ENCODE measurements around the gene VSIG8.
A peak's percentile ranks its signal among the peaks of the same experiment; 100 is the strongest.

VSIG8 gene

DNA sequence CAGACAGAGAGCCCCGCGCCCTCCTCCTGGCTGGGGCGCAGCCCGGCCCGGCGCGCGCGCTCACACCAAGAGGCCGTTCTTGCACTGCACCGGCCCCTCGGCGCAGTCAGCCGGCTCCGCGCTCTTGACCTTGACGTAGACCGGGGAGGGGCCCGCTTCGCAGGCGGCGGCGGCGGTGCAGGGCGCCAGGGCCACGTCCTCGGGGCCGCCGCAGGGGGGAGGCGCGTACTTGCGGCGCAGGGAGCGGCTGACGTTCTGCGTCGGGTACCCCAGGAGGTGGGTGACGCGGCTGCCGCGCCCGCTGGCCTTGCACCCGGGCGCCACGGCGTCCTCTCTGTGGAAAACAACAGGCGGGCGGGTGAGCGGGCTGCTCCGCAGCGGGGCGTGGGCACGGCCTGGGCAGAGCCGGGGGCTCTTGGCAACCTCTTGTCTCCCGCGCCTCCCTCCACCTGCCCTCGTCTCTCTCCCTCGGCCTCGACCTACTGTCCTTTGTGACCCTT lies 7.7 kb downstream of the VSIG8 start:
- no peak for DNase-seq

DNA sequence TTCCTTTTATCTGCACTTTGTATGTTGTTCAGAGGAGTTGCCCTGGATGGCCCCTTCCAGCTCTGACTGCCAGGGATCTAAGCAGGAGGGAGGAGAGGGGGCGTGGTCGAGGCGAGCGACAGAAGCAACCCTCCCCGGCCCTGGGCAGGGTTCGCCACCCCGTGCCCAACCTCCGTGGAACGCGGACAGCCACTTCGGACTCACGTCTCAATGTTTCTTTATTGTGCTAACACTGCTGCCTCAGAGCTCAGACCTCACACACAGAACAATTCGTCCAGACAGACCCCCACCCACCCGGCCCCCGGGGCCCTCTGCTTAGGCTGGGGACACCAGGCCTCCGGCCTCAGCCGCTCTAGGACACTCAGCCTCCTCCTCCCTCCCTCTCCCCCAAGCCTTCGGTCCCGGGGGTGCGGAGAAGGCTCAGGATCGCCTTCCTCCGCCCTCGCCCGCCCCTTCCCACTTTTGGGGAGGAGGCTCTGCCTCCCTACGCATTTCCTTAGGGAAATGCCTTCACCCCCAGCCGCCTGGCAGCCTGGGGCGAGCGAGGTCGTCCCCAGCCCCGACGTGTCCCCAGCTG lies 8.3 kb downstream of the VSIG8 start:
- DNase-seq: no peak

DNA sequence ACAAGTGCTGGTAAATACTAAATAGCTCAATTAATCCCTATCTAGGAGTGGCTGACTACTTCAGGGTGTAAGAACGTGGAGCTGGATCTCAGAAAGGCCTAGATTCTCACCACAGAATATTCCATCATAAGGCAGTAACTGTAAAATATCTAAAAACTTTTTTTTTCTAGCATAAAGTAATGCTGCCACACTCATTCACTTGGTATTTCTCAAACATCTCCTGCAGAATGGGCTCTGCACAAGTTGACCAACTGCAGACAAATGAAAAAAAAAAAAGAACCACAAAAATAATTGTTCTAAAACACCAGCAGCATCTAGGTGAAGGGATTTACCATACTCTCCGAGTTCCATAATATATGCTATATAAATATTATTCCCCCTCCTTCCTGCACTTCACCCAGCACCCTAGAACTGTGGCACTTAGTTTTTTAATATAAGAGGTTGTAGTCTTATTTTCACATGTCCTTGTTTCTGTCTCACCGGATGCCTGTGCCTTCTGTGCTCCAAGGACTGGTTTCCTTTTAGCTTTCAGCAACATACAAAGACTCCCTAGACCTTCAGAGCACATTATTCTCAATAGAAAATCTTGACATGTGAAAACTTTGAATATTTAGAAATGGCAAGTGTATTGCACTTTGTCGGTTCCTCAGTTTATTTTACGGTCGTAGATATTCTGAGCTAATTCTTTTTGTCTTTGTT lies 8.9 kb downstream of the VSIG8 start:
- DNase-seq: no peak

DNA sequence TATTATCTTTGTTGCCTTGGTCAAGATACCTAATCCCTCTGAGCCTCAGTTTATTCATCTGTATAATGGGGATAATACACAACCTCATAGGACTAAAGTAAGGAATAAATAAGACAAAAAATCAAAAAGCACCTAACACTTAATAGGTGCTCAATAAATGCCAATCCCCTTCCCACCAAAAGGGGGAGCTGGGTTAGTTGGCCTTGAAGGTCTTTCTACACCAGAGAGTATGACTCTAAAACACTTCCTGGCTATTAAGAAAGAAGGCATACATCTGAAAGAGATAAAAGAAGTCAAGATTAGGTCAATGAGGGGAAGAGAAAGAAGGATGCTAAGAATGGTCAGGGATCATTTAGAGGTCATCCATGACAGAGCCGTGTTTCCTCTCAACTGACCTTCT lies 11.1 kb downstream of the VSIG8 start:
- no peak for DNase-seq

DNA sequence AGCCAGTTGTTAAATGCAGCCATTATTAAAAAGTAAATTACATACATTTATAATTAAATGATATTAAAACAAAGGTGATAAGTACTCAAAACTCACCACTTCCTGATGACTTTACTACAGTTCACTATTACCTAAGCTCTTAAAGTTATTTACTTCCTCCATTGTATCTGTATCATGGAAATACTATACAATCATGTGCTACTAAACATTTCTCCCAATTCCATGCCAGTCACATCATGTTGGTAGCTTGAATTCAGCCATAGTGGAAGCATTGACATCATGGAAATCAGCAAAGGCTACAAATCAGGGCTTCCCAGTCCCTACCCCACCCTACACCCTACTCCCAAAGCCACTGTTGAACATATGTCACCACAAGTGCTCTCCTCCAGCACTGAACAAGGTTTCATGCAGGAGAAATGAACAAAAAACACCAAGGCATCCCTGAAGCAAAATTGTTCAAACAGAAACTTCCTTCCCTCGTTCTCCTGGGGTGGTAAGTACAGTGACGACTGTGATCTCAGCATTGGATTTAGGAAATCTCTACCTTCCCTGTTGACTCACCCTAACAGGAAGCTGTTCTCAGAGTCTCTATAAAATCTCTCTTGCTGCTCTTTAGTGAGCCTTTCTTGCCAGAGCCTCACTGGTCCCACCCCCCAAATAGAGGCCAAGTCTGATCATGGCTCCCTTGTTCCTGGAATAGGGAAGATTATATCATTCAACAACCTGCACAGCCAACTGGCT lies 12.7 kb downstream of the VSIG8 start:
- DNase-seq: no peak

DNA sequence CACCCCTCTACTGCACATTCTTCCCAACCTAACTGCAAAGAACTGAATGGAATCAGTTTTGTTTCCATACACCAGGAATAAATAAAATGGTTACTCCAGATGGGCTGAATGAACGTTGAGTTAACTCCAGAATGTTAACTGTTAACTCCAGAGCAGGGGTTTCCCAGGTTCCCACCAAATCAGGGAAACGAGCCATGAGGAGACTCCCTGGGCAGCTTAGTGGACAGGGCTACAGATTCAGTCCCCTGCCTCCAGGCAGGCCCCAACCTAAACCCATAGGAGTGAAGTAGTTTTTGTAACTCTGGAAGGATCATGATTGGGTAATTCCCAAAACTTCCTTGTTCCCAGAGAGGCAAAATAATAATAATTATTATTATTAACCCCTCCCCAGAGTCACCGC lies 14.1 kb downstream of the VSIG8 start:
- DNase-seq: no peak

DNA sequence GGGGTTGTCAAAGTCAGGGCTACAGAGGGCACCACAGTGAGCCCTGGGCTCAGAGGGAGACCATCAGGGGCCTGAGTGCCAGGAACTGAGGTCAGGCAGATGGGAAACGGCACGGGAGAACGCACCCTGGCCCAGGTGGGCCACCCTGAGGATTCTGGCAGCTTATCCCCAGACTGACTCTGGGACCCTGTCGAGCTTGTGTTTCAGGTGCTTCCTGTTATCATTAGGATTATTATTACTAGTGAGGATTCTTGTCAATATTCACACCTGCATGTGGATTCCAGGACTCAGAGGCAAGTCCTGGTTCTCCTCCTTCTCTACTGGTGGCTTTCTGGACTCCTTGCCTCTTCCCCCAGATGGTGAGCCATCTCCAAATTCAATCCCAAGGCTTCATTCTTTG lies 15.2 kb downstream of the VSIG8 start:
- DNase-seq: no peak

DNA sequence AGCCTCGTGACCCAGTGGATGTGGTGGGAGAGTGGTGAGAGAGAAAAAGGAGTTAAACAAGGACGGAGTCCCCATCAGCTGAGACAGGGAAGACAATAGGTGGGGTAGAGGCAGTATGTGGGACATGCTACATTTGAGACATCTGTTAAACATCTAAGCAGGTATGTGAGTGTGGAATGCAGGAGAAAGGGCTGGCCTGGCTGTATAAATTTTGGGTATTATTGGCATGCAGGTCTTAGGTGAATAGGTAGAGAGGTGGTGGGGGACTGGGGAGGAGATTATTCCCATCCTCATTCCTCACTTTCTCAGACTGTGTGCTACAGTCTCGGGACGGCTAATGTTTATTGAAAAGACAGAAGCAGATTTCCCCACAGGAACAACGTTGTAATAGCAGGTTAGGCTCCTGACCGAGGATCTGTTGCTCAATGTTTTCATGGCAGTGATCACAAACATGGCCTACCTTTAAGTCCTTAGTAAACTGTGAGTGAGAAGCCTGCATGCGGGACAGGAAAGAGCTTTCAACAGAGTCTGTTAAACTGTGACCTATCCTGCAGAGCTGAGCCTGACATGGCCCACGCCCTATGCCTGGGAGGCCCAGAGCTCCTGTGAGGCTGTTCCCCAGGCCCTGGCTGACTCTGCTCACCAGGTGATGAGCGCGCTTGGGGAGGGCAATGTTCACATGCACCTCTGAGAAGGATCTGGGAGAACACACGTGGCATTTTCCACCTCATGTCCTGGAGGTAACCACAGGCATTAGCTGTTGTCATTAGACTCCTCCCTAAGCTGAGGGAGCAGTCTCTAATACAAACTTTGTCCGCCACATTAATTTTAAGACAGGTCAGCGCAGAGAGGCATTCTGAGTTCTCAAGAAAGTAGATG lies 16.5 kb downstream of the VSIG8 start:
- no peak for DNase-seq

DNA sequence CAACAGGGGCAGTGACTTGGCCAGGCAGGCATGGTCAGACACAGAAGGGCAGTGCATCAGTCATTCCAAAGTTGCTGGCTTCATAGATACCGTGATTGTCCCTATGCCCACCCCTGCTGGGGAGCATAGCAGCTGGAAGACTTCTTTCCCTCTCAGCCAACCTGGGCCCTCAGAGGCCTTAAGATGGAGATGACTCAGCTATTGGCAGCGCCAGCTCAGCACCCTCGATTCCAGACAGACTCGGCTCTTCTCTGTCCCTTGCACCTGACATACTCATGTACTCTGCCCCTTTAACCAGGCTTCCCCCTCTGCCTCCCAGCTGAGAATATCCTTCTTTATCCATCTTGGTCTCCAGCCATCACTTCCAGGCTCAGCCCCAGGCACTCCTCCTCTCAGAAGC lies 19.0 kb downstream of the VSIG8 start:
- DNase-seq: no peak

DNA sequence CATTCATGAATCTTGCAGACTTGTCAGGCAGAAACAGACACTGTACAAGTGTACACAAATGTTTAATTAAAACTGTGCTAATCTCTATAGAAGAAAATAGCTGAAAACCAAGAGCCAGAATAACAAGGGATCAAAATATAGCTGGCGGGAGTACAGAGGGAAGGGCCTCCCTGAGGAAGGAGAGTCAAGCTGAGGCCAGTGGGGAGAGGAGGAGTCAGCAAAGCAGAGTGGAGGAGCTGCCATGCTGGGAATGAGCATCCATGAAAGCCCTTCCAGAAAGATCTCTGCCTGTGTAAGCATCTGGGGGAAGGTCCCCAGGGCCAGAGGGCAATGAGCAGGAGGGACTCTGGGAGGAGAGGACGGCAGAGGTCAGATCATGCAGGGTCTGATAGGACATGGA lies 20.7 kb downstream of the VSIG8 start:
- no peak for DNase-seq

DNA sequence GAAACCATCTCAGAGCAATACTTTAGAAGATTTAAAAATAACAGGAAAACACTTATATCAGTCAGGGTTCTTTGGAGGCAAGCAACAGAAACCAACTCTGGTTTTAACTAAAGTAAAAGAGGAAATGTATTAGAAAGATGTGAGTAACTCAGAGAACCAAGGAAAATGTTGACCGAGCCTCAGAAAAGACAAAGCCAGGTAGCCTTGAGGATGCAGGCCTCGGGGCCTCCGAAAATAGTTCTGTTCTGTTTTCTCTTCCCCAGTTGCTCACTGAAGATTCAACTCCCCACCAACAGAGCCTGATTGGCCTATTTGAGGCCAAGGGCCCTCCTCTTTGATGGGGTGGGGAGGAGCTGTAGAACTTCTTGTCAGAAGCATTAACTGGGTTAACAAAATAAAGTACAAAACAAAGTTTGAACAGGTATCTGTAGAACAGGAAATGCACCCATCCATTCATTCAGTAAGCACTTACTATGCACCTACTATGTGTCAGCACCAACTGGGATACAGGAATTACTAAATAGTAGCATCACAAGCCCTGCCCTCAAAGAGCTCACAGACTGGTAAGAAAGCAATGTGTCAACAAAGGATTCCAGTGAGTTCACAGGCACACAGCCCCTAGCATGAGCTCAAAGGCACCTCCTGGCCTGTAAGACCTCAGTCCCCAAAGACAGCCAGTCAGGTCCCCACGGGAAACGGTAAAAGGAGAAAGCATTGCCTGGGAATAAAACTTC lies 23.2 kb downstream of the VSIG8 start:
- no peak for DNase-seq

DNA sequence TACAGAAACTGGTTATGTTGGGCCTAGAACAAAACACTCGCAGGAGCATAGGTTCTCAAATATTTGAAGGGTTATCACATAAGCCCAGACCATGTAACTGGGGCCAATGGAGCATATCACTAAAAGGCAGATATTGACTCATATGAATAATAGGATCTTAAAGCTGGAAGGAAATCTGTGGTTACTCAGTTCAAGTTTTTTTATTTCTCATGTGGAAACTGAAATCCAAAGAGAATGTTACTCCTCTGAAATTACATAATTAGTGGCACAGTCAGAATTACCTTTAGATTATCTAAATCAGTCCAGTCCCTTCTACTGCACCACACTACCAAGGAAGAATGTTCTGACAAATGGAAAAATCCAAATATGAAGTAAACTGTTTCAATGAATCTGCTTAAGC lies 23.7 kb downstream of the VSIG8 start:
- no peak for DNase-seq

DNA sequence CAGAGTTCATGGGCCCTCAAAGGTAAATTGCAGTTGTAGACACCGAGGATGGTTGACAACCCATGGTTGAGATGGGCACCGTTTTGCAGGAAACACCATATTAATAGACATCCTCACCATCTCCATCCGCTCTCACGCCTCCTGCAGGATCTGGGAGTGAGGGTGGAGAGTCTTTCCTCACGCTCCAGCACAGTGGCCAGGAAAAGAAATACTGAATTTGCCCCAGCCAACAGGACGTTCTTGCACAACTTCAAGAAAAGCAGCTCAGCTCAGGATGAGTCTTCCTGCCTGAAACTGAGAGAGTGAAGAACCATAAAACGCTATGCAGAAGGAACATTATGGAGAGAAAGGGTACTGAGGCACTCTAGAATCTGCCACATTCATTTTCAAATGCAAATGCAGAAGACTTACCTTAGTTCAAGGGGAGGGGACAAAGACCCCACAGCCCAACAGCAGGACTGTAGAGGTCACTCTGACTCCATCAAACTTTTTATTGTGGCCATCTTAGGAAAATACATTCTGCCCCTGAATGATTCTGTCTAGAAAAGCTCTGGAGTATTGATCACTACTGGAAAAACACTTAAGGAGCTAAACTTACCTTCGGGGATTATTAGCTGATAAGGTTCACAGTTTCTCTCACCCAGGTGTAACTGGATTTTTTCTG lies 26.5 kb downstream of the VSIG8 start:
- DNase-seq: no peak

DNA sequence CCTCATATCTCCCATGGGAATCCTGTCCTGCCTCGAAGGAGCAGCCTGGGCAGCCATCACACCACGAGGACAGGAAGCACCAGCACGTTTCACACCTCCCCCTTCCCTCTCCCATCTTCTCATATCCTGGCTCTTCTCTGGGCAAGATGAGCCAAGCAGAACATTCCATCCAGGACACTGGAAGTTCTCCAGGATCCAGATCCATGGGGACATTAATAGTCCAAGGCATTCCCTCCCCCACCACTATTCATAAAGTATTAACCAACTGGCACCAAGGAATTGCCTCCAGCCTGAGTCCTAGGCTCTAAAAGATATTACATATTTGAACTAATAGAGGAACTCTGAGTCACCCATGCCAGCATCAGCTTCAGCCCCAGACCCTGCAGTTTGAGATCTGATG lies 27.1 kb downstream of the VSIG8 start:
- DNase-seq: no peak

DNA sequence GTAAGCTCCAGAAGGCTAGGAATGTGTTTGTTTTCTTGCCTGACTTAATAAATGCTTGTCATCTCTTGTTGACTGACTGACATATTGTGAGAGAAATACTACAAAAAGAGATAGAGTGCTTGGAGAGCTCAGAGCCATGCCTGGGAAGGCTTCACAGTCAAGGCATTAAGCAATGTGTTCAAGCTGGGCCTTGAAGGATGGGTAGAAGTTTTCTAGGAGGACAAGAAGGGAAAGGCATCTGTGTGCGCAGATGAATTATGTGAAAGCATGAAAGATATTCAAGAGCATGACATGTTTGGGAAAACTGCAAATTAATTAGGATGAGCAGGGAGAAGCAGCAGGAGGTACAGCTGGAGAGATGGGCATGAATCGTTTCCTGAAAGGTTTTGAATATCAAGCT lies 30.1 kb downstream of the VSIG8 start:
- no peak for DNase-seq

DNA sequence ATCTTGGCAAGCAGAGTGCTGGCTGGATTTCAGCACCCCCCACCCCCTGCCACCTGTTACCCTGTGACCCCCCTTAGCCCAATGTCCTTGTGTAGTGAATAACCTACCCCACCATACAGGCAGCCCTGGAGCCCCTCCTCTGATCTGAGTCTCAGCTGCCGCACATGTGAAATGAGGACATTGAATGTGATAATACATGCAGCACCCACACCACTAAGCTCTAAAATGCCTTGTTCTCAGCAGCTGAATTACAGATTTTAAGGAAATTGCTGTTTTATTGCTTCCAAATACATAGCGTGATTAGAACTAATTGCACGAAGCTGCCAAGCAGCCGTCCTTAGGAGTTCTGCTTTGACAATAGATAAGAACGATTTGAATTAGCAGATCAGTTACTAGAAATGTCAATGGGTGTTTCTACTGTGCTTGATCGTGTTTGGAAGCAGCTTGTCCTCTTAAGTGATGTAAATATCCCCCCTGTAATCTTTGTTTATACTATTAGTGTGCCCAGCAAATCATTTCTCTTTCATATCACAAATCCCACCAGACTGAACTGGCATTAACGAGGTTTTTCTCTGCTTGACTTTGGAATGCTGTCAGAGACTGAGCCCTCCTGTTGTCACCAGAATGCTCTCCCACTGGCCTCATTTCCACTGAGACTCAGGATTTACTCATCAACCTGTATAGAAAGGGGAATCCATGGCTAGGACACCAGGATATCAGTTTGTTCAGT lies 30.9 kb downstream of the VSIG8 start:
- DNase-seq: peak; percentile 94

DNA sequence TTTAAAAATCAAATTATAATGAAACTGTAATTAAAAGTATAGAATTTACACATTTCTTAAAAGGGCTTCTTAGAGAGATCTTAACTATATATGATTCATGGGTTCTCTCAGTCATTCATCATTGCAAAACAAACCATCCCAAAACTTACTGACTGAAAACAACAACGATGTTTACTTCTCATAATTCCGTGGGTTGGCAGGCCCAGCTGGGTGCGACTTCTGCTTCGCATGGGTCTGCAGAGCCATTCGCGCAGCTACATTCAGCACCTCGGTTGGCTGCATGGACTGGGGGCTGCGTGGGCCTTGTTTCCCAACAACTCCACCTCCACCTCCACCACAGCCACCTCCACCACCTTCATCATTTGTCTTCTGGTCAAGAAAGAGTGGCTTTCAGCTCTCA lies 31.7 kb downstream of the VSIG8 start:
- DNase-seq: no peak

DNA sequence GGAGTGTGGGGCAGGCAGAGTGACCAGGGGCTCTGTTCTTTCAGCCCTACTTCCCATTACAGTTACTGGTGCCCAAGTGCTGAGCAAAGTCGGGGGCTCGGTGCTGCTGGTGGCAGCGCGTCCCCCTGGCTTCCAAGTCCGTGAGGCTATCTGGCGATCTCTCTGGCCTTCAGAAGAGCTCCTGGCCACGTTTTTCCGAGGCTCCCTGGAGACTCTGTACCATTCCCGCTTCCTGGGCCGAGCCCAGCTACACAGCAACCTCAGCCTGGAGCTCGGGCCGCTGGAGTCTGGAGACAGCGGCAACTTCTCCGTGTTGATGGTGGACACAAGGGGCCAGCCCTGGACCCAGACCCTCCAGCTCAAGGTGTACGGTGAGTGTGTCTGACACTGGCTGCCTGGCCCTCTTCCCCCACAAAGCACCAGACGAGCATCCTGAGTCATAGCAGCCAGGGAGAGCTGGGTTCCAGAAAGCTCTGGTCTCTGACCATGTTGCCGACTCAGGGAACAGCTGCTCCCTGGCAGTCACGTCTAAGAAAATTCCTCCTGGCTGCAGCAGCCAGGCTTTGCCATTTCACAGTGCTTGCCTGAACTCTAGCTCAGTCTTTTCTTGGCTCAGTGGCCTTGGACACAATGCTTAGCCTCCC lies 32.5 kb downstream of the VSIG8 start:
- no peak for DNase-seq

DNA sequence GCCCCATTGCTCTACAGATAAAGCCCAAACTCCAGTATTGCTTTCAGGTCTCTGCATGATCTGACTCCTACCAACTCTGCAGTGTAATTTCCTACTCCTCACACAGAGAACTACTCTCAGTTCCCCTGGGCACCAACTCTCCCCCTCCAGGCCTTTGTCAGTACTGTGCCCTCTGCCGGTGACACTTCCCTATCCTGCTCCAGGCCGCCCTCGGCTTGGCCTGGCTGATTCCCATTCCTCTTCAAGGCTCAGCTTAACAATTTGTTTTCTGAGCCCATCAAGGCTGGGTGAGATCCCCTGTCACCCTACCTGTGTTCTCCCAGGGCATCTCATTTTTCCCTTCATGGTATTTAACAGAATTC lies 33.2 kb downstream of the VSIG8 start:
- no peak for DNase-seq

DNA sequence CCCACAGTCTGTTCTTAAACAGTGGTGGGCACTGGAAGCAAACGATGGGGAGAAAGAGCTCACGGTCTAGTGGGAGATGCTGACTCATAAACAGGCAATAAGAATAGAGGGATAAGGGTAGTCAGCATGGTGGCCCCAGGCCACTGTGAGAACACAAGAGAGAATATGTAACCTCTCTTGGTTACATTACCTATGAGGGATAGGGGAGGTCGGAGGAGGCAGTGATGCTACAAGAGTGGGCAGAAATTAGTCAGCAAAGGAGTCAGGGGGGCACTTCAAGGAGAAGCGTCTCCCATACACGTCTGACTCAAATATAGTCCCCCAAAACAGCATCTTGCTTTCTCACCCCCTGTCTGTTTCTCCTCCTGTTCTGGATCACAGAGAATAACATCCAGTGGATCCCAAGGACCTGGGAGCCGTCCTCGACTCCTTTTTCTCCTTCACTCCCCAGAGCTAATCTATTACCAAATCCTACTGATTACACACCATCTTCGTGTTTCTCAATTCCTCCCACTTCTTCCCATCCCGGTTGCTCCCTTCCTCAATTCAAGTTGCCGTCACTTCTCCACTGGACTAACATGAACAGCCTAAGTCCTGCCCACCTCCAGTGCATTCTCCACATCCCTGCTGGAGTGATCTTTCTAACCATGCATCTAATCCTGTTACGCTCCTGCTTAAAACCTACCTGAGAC lies 33.7 kb downstream of the VSIG8 start:
- no peak for DNase-seq
